CD1c-positive myeloid dendritic cell (primary cell): ENCODE results near the gene SLC9A8.

Experiments
- DNase-seq: peaks from one replicate; pipeline ENCODE4 v3.0.0-alpha.2; 2016; ENCODE audit errors: extremely low spot score

Gene SLC9A8

GRCh38 chr20:49915380-49916145 lies 102.9 kb downstream of the SLC9A8 start, which contains the start of gene SPATA2:
SPATA2 (minus strand) TSS chr20:49915529; CDS start chr20:49908490, 7,039 bp downstream.
- peak; percentile 97 for DNase-seq

GRCh38 chr20:49916146-49917002 lies 103.7 kb downstream of the SLC9A8 start:
- no peak for DNase-seq

- DNase-seq = no peak
These were observed 105.8 kb downstream of the SLC9A8 start for GRCh38 chr20:49918446-49918845.

GRCh38 chr20:49919009-49919408 lies 106.4 kb downstream of the SLC9A8 start:
- DNase-seq = no peak

- DNase-seq = no peak
These were observed 106.8 kb downstream of the SLC9A8 start for GRCh38 chr20:49919461-49919860.

GRCh38 chr20:49924247-49924646 lies 111.6 kb downstream of the SLC9A8 start:
- DNase-seq = no peak

GRCh38 chr20:49925901-49926454 lies 113.3 kb downstream of the SLC9A8 start:
- peak; percentile 40 for DNase-seq

GRCh38 chr20:49928411-49929141 lies 115.9 kb downstream of the SLC9A8 start:
- DNase-seq = peak; percentile 89

GRCh38 chr20:49929142-49929494 lies 116.5 kb downstream of the SLC9A8 start:
- no peak for DNase-seq

- DNase-seq = no peak
These were observed 123.1 kb downstream of the SLC9A8 start for GRCh38 chr20:49935746-49936152.

GRCh38 chr20:49936153-49937026 lies 123.8 kb downstream of the SLC9A8 start, which contains the start of gene RNF114:
RNF114 (plus strand) TSS chr20:49936397; CDS start chr20:49936413, 16 bp downstream.
- DNase-seq = peak; percentile 97

GRCh38 chr20:49937027-49937929 lies 124.7 kb downstream of the SLC9A8 start:
- DNase-seq = peak; percentile 41

GRCh38 chr20:49938173-49939163 lies 125.8 kb downstream of the SLC9A8 start:
- no peak for DNase-seq

- no peak for DNase-seq
These were observed 128.8 kb downstream of the SLC9A8 start for GRCh38 chr20:49941456-49941855.
